Breast epithelium (tissue), 4 donors: ENCODE measurements around the gene NFIX. TPM values are rescaled to one million over a fixed set of nuclear protein-coding genes. Genes with fewer than 3 reads are reported as not detected.

Experiments
- DNase-seq, 2 donors: peaks; one replicate each; pipeline ENCODE4 v3.0.0-alpha.2; 2019; ENCODE audit warnings: low spot score in 2 of 2
- H3K27ac ChIP-seq, 2 donors: fragments of 200-600 bp; sonication (generic) in 1 of 2; one replicate each; pipeline ENCODE4 v1.5.1; 2016 to 2019; ENCODE audit warnings: mild to moderate bottlenecking in 1 of 2
- H3K27me3 ChIP-seq, 2 donors: fragments of 200-600 bp; sonication (generic) in 1 of 2; one replicate each; pipeline versions ENCODE4 v1.5.1 to v1.6.0; 2017 to 2019; ENCODE audit warnings: control low read depth in 1 of 2, mild to moderate bottlenecking in 1 of 2
- H3K36me3 ChIP-seq: fragments of 200-600 bp; one replicate; pipeline ENCODE4 v1.5.1; 2019
- H3K4me1 ChIP-seq, 2 donors: fragments of 200-600 bp; sonication (generic); one replicate each; pipeline ENCODE4 v1.5.1; 2016 to 2019; ENCODE audit warnings: control low read depth in 1 of 2
- H3K4me3 ChIP-seq, 3 donors: fragments of 200-600 bp; sonication (generic); 1 replicate in 2 of 3; 2 replicates in 1 of 3; pipeline ENCODE4 v1.5.1; 2016 to 2019; ENCODE audit warnings: mild to moderate bottlenecking in 3 of 3, moderate library complexity in 2 of 3
- H3K9me3 ChIP-seq, 2 donors: fragments of 200-600 bp; sonication (generic) in 1 of 2; one replicate each; pipeline ENCODE4 v1.5.1; 2016 to 2019; ENCODE audit warnings: control low read depth in 1 of 2
- CTCF ChIP-seq, 3 donors: fragments of 450-650 bp; IDR thresholded peaks; one replicate each; pipeline ENCODE4 v1.5.1; 2016 to 2017; ENCODE audit warnings: antibody characterized with exemption in 3 of 3, mild to moderate bottlenecking in 3 of 3, moderate library complexity in 3 of 3
- POLR2A ChIP-seq: fragments of 450-650 bp; IDR thresholded peaks from one replicate; pipeline ENCODE4 v1.6.1; 2016; ENCODE audit warnings: antibody characterized with exemption, mild to moderate bottlenecking, moderate library complexity
- POLR2AphosphoS5 ChIP-seq, 3 donors: sonication (generic); formaldehyde crosslinking; IDR thresholded peaks; one replicate each; pipeline ENCODE4 v1.6.1; 2017; ENCODE audit warnings: antibody characterized with exemption in 3 of 3
- intact Hi-C: fragments of 100-400 bp; cut with DNase I; formaldehyde crosslinking; loops from one replicate; pipeline ENCODE4 v1.15.1; 2023; ENCODE audit warnings: low total_unique reads
- total RNA-seq, 3 donors: library from RNA; depleted of rRNA; stranded (reverse); fragments of >200 nt; gene quantifications; one replicate each; pipeline ENCODE4 v1.1.0, GENCODE V29; 2016

Gene NFIX
- total RNA-seq, 3 donors from 2014 or later, result 43.6 to 53.9 (median 52.8) TPM

DNA sequence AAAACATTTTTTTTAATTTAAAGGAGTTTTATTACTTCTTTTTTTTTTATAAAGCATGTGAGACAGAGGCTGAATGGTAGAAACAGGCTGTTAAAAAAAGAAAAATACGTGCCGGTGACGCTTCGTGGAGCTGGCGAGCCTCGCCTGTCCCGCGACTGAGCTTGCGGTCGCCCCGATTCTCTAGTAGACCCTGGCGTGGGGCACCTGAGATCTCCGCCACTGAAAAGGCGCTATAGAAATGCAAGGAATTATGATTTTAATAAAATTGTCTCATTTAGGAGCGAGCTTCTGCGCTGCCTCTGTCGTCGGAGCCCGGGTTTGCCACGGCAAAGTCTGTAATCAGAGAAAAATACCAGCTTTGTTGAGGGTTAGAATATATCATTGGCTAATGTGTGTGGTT is 18.4 kb downstream of the NFIX start:
- H3K27me3 ChIP-seq, result no peaks in the 10 kb centered on the region
- TF ChIP-seq CTCF (IDR thresholded peaks at IDR 0.05) (no peak), POLR2A (no peak), POLR2AphosphoS5 (IDR thresholded peaks at IDR 0.05) (no peak)
- no peaks in the 10 kb centered on the region for H3K9me3 ChIP-seq
- intact Hi-C loops, result loop anchor here (1.0 kb wide), 1 partner anchor 37 kb away; no protein-coding TSS in a partner anchor
- peak overlapping the region; percentile 94 to 95 for H3K27ac ChIP-seq
- peaks cover 19 to 37% of the 10 kb centered on the region in 2 donors for H3K4me1 ChIP-seq
- H3K4me3 ChIP-seq, result peak overlapping the region; percentile 44 to 76 (median 45)
- H3K36me3 ChIP-seq, result no peaks in the 10 kb centered on the region
- DNase-seq, result no peak

GRCh38 chr19:13014101-13014920 is 19.0 kb downstream of the NFIX start:
- no peak for DNase-seq
- no peaks in the 10 kb centered on the region for H3K27me3 ChIP-seq
- peak overlapping the region; percentile 94 to 95 for H3K27ac ChIP-seq
- H3K4me1 ChIP-seq, result peaks cover 17 to 34% of the 10 kb centered on the region in 2 donors
- H3K4me3 ChIP-seq, result peak overlapping the region; percentile 44 to 76 (median 45)
- H3K9me3 ChIP-seq, result no peaks in the 10 kb centered on the region
- H3K36me3 ChIP-seq, result no peaks in the 10 kb centered on the region
- TF ChIP-seq POLR2AphosphoS5 (IDR thresholded peaks at IDR 0.05) (no peak), CTCF (IDR thresholded peaks at IDR 0.05) (no peak), POLR2A (no peak)
- intact Hi-C loops, result loop anchor here (1.0 kb wide), 1 partner anchor 38 kb away; no protein-coding TSS in a partner anchor

DNA sequence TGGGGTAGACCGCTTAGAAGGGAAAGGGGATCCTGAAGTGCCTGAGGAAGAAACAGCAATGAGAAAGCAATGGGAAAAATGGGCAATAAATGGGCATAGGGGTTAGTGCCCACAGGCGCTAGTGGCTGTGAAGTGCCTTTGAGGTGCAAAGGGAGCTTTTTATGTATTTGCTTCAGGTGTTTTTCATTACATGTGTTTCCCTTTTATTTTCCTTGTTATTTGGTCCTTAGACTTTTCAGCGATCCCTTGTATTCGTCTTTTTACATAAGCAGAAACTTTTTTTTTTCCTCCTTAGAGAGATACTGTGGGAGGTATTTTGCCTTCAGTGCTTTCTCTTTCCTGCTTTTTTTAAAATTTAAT is 19.6 kb downstream of the NFIX start:
- Histone ChIP-seq H3K27ac (peak overlapping the region; percentile 94 to 95), H3K4me1 (peaks cover 17 to 29% of the 10 kb centered on the region in 2 donors), H3K4me3 (peak overlapping the region; percentile 44 to 76 (median 45)), H3K27me3 (no peaks in the 10 kb centered on the region), H3K36me3 (no peaks in the 10 kb centered on the region), H3K9me3 (no peaks in the 10 kb centered on the region)
- TF ChIP-seq POLR2AphosphoS5 (IDR thresholded peaks at IDR 0.05) (no peak), POLR2A (no peak), CTCF (IDR thresholded peaks at IDR 0.05) (no peak)
- no peak for DNase-seq
- intact Hi-C loops, result loop anchor here (1.0 kb wide), 1 partner anchor 39 kb away; no protein-coding TSS in a partner anchor

GRCh38 chr19:13015361-13016223 is 20.3 kb downstream of the NFIX start:
- intact Hi-C loops, result no loop called here

More at GRCh38 chr19:13015361-13016223, 20.3 kb downstream of the NFIX start:
- Histone ChIP-seq H3K36me3 (no peaks in the 10 kb centered on the region), H3K27me3 (no peaks in the 10 kb centered on the region), H3K4me3 (peak overlapping the region in 2 of 3 donors; percentile 45 to 47), H3K4me1 (peaks cover 17 to 27% of the 10 kb centered on the region in 2 donors), H3K9me3 (no peaks in the 10 kb centered on the region), H3K27ac (peak overlapping the region; percentile 92 to 95)
- no peak for DNase-seq
- no peak for TF ChIP-seq CTCF (IDR thresholded peaks at IDR 0.05)
- no peak for TF ChIP-seq POLR2AphosphoS5 (IDR thresholded peaks at IDR 0.05)
- TF ChIP-seq POLR2A, result no peak
